GM23248 (cell line): Measurements from ENCODE around the gene SLC4A5.

Experiments
- EZH2 ChIP-seq: fragments of 200-600 bp; sonication (generic); IDR thresholded peaks from 2 replicates; pipeline ENCODE4 v1.6.1; 2018; ENCODE audit warnings: antibody characterized with exemption, mild to moderate bottlenecking; ENCODE audit not compliant: insufficient read depth, poor library complexity, severe bottlenecking
- EZH2phosphoT487 ChIP-seq: fragments of 200-600 bp; sonication (generic); IDR thresholded peaks from 2 replicates; pipeline ENCODE4 v1.6.1; 2018; ENCODE audit warnings: antibody characterized with exemption, moderate library complexity, mild to moderate bottlenecking, low read depth; ENCODE audit not compliant: insufficient read depth

GRCh38 chr2:74374509-74375205 lies 31.4 kb upstream of the SLC4A5 start:
- TF ChIP-seq EZH2 (no peak), EZH2phosphoT487 (no peak)
